BJ (cell line): ENCODE measurements around the gene FBRSL1. TPM values are rescaled to one million over a fixed set of nuclear protein-coding genes. Genes with fewer than 3 reads are reported as not detected.

Experiments used
- CTCF ChIA-PET: fragments of 350-600 bp; formaldehyde crosslinking; extraction: SDS; loops from one replicate; lab custom pipeline; 2021; ENCODE audit warnings: antibody characterized with exemption, inconsistent platforms; lab: Yijun Ruan, JAX
- POLR2A ChIA-PET: fragments of 300-600 bp; sonication (Branson Sonifier 250); formaldehyde crosslinking; extraction: SDS; loops from one replicate; lab custom pipeline; 2021; ENCODE audit warnings: antibody characterized with exemption; lab: Charles Lee
- DNase-seq: peaks from one replicate; pipeline ENCODE4 v3.0.0-alpha.2; 2011; ENCODE audit warnings: low read depth
- H3K27me3 ChIP-seq: 2 replicates; pipeline ENCODE4 v1.6.0; 2011; ENCODE audit warnings: low read length; ENCODE audit not compliant: control insufficient read depth, insufficient read depth
- H3K36me3 ChIP-seq: 2 replicates; pipeline ENCODE4 v1.5.1; 2011; ENCODE audit warnings: low read length; ENCODE audit not compliant: control insufficient read depth, insufficient read depth
- H3K4me3 ChIP-seq: 2 replicates; pipeline ENCODE4 v1.5.1; 2011; ENCODE audit warnings: low read depth, mild to moderate bottlenecking, control low read depth, low read length
- CTCF ChIP-seq: IDR thresholded peaks from 2 replicates; pipeline ENCODE4 v1.5.1; 2011; ENCODE audit warnings: low read depth, mild to moderate bottlenecking, control low read depth, inconsistent platforms, low read length, moderate library complexity; ENCODE audit not compliant: insufficient read depth
- polyA plus RNA-seq: library from polyadenylated mRNA; depleted of rRNA; stranded (reverse); fragments of >200 nt; gene quantifications from 2 replicates; pipeline ENCODE4 v1.2.3, GENCODE V29; 2011

FBRSL1 gene
- polyA plus RNA-seq, 1 experiment, result 1.4 TPM

- no peaks in the 10 kb centered on the region for H3K27me3 ChIP-seq
- no peak for DNase-seq
- POLR2A ChIA-PET, result no interaction called here
- TF ChIP-seq CTCF, result no peak
- 0 out of 2 replicates have a peak, but pooled peaks cover 1% of the 10 kb centered on the region for H3K36me3 ChIP-seq
- CTCF ChIA-PET, result no interaction called here
- H3K4me3 ChIP-seq, result no peak overlapping the region
Observed at GRCh38 chr12:132494294-132495164, 4.6 kb downstream of the FBRSL1 start.

- TF ChIP-seq CTCF, result no peak
- Histone ChIP-seq H3K4me3 (no peak overlapping the region), H3K27me3 (no peaks in the 10 kb centered on the region), H3K36me3 (0 out of 2 replicates have a peak, but pooled peaks cover 1% of the 10 kb centered on the region)
- no peak for DNase-seq
- ChIA-PET CTCF (no interaction called here), POLR2A (no interaction called here)
Observed at GRCh38 chr12:132495165-132495544, 5.2 kb downstream of the FBRSL1 start.

- H3K4me3 ChIP-seq, result no peak overlapping the region
Observed at GRCh38 chr12:132495629-132496357, 5.8 kb downstream of the FBRSL1 start.

GRCh38 chr12:132496358-132496669, 6.4 kb downstream of the FBRSL1 start:
- CTCF ChIA-PET, result no interaction called here
- POLR2A ChIA-PET, result no interaction called here
- TF ChIP-seq CTCF, result no peak
- Histone ChIP-seq H3K4me3 (no peak overlapping the region), H3K36me3 (0 out of 2 replicates have a peak, but pooled peaks cover 1% of the 10 kb centered on the region), H3K27me3 (no peaks in the 10 kb centered on the region)
- no peak for DNase-seq

More at GRCh38 chr12:132495629-132496357, 5.8 kb downstream of the FBRSL1 start:
- CTCF ChIA-PET, result no interaction called here
- DNase-seq, result no peak
- TF ChIP-seq CTCF, result no peak
- Histone ChIP-seq H3K27me3 (no peaks in the 10 kb centered on the region), H3K36me3 (0 out of 2 replicates have a peak, but pooled peaks cover 1% of the 10 kb centered on the region)
- POLR2A ChIA-PET, result no interaction called here

- POLR2A ChIA-PET, result no interaction called here
- CTCF ChIA-PET, result interaction anchor here (0.8 kb wide), 1 partner anchor 27 kb away, joined by 3 read pairs; no protein-coding TSS in a partner anchor
- Histone ChIP-seq H3K4me3 (no peak overlapping the region), H3K27me3 (no peaks in the 10 kb centered on the region), H3K36me3 (0 out of 2 replicates have a peak, but pooled peaks cover 1% of the 10 kb centered on the region)
- no peak for TF ChIP-seq CTCF
- no peak for DNase-seq
Observed at GRCh38 chr12:132496710-132497109, 6.8 kb downstream of the FBRSL1 start.
